HG03439 (cell line): ENCODE results near the gene TPO.
"Not testable (repeated sequence)": the region's sequence is repeated elsewhere in the genome, so short reads cannot be mapped to it uniquely, and the experiment has no call there.

Experiments used
- ATAC-seq: cut with Tn5 transposase; IDR thresholded peaks from one replicate; pipeline ENCODE4 v1.9.1; 2021; ENCODE audit warnings: mild to moderate bottlenecking, moderate library complexity; ENCODE audit not compliant: unreplicated experiment

The TPO gene

DNA sequence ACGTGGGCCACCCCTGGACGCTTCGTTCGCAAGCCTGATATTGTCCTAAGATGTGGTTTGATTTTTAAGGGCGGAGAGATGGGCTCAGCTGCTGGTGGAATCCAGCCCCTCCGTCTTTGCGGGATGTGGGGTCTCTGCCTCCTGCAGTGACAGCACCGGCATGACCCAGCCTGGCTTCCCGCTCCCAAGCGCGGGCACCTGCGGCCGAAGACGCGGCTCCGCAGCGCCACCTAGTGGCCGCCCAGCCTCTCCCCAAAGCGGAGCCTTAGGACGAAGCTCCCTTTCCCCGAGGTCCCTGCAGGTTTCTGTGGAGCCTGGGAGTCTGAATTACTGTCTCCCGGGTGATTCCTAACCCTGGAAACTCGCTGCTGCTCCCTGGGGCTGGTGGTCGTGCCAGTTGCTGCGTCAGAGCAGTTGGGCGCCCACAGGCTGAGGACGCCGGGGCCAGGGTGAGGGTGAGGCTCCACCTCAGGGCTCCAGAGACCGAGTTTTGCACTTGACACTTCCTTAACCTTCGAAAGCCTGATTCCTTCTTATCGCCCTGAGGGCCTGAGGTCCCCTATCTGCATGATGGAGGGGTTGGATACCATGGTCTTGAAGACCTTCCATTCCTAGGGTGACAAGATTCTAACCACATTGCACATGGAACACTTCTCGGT, 137.5 kb downstream of the TPO start:
- peak; percentile 54 for ATAC-seq

DNA sequence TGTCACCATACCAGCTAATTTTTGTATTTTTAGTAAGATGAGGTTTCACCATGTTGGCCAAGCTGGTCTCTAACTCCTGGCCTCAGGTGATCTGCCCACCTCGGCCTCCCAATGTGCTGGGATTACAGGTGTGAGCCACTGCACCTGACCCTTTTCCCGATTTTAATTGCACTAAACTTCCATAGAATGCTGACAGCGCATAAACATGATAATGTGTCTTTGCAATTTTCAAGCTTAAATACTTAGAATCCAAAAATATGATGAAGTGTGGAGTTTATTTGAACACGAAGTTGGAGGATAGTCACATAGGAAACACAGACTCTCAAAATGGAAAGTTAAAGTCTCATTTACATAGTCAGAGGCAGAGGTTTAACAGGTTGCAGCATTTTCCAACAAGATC, 138.6 kb downstream of the TPO start:
- ATAC-seq: no peak

DNA sequence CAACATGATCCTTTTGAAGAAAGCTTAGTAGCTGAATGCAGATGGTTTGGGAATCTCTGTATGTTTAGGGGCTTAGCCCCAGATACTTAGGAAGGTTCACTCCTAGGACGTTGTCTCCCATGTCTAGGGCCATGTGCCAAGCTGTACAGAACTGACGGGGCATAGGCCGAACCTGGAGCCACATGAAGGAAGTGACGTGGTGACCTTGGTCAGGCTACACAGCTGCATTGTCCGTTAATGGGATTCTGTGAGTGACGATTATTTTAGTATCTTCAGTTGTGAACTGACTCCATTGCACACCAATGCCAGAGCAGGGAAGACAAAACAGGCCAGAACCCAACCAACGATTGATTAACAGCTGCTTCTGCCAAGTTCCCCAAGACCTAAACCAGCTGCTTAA, 139.3 kb downstream of the TPO start:
- ATAC-seq: no peak

DNA sequence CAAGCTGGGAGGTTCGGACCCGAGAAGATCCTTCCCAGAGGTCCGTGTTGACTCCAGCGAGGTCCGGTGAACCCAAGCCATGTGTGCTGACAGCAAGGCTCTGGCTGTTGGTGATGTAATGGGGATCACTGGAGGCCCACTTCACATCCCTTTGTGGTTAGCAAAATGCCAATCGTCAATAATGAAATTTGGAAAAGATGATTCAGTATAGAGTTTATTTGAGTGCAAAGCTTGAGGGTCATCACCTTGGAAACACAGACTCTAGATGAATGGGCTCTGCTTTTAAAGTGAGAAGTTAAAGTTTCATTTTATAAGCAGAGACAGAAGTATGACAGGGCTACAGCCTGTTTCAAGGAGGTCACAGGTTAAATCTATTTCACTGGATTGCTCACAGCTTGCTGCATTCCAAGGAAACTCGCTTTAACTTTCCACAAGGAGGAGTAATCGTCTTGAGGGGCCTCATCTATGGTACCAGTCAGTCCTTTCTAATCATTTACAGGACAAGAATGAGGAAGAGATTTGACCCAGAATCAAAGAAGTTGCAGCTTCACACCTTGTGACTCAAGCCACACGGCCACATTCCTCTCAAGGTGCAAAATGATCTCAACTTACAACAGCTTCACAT, 140.5 kb downstream of the TPO start:
- no peak for ATAC-seq

DNA sequence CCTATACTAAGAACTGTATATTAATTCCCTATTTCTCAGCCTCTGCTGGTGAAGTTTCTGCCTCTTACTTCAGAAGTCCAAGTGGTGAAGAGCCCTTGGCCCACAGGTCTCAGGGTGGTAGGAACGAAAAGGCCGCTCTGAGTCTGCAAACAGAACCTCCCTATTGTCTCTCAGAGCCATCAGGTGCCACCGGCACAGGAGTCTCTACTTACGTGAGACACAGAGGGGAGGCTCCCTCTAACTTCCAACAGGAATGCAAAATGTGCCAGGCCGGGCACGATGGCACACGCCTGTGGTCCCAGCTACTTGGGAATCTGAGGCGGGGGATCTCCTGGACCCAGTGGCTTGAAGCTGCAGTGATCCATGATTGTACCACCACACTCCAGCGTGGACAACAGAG, 143.0 kb downstream of the TPO start:
- no peak for ATAC-seq

DNA sequence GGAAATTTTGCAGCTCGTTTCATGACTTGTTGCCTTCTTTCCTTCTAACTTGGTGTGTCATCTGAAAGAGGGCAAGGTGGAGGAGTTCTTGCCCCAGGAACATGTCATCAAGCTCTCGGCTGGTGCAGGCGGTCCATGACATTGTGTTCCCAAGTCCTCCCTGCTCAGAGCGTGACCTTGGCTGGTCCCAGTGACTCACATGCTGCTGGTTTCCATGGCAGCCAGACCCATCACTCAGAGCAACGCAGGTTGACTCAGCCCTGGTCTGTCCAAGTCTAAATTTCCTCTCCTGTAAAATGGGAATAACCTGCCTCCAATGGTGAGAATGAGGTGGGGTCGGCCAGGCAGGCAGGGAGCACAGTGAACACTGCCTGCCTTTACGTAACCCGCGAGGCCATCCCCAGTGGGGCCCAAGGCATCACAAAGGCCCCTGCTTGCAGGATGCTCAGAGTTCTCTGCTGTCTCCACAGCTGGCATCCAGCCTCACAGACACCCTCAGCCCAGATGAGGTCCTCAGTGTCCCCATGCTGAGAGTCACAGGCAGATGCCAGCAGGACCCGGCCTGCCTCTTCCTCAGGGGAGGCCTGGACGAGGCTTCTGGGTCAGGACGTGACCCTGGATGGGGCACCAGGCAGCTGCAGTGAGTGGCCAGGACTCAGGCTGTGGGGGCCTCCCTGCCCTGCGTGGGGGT, 143.7 kb downstream of the TPO start:
- ATAC-seq: no peak

DNA sequence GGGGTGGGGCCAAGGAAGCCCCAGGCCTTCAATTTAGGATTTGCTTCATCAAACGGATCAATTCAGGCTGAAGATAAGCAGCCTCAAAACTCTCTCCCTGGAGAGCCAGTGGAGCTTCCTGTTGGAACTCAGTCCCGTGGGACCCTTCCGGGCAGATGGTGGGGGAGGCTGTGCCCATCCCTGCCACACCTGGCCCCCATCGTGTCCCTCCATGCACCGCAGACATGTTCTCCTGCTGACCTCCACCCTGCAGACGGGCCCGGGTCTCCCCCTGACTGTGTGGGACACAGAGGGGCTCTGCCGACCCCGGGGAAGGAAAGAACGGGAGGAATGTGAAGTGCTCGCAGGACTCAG, 144.2 kb downstream of the TPO start:
- ATAC-seq: no peak

DNA sequence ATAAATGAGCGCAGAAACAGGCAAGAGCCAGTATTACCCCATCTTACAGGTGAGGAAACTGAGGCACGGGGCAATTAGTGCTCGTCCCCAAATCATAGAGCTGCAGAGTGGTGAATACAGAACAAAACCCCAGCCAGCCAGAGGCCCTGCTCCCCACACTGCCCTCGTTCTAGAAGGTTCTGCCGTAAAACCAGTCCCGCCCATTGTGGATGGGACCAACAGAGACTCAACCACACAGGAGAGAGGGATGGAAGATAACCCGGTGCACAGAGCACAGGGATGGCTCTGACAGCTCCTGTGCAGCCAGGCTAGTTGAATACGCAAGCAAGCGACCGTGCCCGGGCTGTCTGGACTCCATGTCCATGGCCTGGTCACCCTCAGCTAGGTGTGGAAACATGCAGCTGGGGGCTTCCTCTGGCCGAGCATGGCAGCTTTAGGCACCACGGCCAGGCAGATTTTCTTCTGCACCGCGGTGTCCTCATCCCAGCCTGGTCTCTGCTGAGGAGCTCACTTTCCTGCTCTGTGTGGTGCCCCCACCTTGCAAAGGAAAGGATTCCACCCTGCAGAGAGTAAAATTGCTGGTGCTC, 146.4 kb downstream of the TPO start:
- no peak for ATAC-seq

DNA sequence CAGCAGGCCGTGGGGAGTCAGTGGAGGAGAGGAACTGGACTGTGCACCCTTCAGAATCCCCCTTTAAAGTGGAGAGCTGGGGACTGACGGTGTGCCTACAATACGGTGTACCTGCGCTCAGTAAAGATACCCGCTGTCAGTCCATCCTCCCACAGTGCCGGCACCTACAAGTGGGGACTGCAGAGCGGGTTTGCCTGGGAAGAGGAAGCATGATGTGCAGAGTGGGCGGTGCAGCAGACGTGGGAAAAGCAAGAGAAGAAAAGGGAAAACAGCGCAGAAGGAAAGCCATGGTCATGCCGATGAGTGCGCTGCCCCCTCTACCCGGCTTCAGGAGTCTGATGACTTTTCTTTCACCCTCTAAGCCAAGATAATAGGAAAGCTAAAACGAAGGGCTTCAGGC, 148.0 kb downstream of the TPO start:
- ATAC-seq: no peak

DNA sequence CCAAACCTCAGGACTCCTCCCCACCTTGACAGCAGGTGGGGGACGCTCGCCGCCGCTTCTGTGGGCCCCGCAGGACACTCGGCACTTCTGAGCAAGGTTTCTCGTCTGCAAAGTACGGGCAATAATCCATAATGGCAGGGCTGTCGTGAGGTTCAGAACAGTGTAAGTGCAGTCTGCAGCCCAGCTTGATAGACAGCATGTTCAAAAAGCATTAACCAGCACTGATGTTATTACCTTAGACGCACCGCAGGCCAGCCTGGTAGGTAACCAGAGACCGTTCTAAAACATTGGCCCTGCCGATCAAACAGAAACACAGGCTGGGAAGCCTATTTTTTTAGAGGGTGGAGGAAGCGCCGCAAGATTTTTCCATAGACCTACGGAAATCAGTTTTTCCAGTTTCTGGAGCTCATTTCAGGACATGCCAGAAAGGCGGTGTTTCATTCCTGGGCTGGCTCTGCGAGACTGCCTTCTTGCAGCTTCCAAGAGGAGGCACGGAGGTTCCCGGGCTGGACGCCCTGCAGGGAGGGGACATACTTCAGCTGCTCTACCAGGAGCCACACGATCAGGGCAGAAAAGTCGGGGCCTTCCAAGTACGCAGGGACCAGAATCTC, 148.7 kb downstream of the TPO start:
- no peak for ATAC-seq

DNA sequence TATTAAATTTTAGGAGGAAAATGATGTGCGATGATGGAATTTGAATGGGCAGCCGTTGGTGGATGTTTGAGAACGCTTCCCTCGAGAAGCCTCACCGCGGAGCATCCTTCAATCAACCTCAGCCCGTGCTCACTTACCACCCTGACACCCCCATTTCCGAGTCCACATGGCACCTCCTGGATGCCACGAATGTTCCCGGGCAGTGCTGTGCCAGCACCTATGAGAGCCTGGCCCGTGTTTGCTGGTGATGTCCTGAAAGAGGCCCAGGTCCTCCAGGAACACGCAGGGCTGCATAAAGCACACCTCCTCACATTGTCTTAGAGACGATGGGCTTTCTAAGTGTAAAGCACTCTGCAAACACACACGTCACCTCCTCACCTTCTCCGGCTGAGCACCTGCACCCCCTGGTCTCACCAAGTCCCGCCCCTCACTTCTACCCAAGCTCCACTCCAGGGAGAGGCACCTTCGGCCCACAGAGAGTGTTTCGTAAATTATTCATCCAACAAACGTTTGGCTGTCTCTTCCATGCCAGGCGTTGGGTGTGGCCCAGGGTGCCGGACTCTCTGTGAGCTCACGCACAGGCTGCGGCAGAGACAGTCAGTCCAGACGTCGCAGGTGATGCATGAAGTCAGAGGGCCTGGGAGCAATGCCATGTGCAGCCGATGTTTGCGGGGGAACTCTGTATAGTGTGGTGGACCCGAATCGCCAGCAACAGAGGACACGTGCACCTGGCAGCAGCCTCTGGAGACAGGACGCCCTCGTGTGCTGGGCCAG, 150.0 kb downstream of the TPO start:
- ATAC-seq: no peak

DNA sequence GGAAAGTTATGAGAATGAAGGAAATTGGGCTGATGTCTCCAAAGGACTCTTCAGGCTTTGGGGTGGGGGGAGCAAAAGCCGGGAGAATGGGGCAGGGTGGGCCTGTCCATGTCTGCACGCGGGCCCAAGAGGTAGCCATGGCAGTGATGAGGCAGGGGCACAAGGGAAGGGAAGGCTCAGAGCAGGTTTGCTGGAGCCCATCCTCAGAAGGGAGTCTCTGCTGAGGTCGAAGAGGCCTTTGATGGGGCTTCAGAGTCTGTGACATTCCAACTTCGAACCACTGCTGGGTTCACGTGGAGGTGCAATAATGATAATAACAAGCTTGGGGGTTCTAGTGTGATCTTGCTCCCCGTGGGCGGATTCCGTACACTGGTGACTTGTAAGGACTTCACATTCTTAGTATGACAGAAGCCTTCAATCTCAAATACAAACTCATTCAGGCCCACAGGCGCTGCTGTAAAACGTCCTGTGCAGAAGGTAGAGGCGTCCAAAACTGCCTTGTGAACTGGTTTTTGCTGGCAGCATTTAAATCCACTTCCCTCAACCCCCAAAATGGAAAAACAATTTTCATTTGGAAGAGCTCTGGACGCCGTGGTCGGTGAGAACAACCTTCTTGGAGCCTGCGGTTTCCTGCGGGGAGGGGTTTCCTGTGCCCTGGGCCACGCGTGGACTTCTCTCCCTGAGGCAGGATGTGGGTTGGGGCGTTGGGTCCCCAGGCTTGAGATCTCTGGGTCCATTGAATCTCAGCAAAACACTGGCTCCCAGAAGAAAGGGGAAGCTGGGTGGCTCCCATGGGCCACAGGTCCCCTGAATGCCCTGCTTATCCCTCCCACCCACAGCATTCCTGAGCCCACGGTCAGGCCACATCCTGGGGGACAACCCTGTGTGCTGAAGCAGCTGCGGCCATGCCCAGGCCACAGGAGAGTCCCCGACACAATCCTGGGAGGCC, 151.0 kb downstream of the TPO start:
- ATAC-seq: no peak

DNA sequence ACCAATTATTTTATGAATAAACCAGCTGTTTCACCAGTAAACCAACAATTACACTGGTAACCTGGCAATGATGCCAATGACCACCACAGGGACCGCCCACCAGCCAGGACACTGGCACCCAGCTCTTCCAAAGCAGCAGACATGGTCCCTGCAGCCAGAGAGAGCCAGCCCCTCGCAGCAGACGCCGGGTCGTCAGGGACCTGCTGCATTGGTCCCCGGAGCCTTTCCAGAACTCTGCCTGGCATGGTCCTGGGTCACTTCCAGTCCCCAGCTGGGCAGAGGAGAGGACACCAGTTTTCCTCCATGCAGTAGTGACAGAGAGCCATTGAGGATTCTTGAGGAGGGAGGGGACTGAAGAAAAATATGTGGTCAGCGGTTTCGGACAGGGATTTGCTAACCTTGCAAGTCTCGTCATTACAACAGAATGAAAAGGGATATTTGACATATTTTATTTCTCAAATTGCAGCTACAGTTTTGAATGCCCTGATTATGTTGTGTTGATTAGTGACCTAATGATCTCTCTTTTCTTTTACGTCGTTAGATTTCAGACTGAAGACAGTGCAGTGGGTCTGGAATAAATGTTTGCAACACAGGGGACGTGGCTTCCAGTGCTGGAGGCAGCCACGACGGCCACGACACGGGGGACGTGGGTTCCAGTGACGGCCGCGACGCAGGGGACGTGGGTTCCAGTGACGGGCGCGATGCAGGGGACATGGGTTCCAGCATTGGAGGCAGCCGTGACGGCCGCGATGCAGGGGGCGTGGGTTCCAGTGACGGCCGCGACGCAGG, 154.5 kb downstream of the TPO start:
- ATAC-seq: no peak

DNA sequence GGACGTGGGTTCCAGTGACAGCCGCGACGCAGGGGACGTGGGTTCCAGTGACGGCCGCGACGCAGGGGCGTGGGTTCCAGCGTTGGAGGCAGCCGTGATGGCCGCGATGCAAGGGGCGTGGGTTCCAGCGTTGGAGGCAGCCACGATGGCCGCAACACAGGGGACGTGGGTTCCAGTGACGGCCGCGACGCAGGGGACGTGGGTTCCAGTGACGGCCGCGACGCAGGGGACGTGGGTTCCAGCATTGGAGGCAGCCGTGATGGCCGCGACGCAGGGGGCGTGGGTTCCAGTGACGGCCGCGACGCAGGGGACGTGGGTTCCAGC, 155.0 kb downstream of the TPO start:
- not testable (repeated sequence) for ATAC-seq

DNA sequence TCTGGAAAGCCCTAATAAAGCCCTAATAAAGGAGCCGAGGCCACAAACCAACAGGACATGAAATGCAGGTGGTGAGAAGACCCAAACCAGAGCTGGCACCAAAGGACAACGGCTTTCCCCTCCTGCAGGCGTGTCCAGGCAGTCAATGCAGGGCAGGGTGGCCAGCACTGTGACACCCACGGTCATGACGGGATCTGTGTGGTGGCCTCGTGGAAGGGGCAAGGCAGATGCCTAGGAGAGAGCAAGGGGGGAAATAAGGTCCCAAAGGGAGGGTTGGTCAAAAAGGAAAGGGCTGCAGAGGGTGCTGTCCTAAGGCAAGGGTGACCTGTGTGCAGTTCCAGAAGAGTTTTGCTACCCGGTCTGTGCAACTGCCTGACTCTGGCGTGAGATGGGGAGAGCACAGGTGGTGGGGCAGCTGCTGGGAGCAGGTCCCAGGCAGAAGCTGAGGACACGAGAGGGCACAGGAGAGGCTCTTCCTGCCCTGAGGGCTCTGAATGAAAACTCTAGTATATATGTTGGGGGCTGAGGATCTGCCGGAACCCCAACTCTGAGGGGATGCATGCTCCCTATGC, 156.7 kb downstream of the TPO start:
- ATAC-seq: no peak

DNA sequence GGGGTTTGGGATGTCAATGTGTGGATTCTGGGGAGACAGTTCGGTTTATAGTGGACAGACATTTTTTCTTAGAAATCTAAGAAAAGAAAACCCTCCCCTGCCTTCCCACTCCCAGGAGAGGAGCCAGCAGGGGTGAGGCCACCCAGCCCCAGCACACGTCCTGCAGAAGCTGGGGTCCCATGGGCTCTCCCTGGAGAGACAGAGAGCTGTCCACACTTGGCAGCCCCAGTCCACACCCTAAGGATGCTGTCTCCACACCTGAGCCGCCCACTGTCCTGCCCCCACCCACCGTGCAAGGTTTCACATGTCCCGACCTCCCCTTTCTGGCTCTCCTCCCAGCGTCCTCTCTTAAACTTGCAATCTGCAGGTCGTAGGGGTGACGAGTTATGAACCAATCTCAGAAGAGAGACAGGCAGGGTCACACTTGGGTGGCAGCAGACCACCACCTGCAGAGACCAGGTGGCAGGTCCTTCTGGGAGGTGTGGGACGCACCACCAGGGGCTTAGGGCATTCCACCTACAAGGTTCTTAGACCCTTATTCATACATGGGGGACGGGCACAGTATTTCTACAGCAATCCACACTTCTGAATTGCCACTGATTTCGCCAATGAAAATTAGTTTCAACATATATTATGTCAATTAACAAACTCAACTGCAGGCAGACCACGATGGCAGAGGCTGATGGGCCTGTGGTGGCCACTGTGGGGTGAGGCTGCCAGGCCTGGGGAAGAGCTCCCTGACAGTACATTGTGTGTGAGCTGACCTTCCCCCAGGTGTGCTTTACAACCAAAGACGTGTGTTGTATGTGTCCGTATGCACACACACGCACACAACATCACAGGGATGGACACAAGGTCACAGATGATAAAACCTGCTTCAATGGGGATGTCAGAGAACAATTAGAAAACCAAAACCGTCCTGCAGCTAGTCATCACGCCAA, 158.5 kb downstream of the TPO start:
- no peak for ATAC-seq

DNA sequence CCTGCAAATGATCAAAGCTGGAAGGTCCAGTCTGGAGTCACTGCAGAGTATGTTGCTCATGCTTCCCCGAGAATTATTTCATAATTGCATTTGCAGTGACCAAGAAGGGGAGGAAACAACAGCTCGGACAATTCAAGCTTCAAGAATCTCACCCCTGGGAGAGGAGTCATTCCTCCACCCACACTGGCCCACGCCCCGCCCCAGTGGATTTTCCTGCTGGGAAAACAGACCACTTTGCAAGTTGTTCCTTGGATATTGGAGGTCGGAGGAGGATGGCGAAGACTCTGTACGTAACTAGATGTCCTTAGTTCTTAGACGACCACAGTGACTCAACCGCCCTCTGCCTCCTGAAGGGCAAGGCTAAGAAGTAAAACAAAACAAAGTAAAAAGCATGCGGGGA, 159.4 kb downstream of the TPO start:
- no peak for ATAC-seq

DNA sequence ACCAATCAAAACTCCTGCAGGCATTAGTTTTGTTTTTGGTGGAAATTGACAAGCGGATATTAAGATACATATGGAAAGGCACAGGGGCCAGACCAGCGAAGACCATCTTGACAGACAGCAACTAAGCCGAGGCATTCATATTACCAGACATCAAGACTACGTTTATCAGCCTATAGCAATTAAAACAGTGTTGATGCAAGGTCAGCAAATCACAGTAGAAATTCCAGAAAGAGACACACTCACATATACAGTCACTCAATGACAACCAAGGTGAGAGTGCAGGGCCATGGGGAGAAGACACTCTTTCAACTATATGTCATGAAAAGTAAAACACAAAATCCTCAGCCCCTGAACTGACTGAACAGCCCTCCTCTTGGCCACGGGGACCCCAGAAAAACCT, 164.6 kb downstream of the TPO start:
- no peak for ATAC-seq
